PC-9 (cell line): ENCODE results near the gene KCNH3. TPM values are rescaled to one million over a fixed set of nuclear protein-coding genes. Genes with fewer than 3 reads are reported as not detected.

ENCODE experiments used
- BruUV-seq: library from RNA; stranded (reverse); fragments of 400-500 nt; replicated peaks from 2 replicates; lab custom pipeline; 2021; lab: Mats Ljungman, UMichigan
- CTCF ChIA-PET: fragments of 300-600 bp; sonication (Branson Sonifier 250); formaldehyde crosslinking; loops from one replicate; lab custom pipeline; 2022; ENCODE audit warnings: antibody characterized with exemption; lab: Charles Lee
- POLR2A ChIA-PET: fragments of 300-600 bp; sonication (Branson Sonifier 250); formaldehyde crosslinking; loops from one replicate; lab custom pipeline; 2022; ENCODE audit warnings: antibody characterized with exemption; ENCODE audit not compliant: unreplicated experiment; lab: Charles Lee
- DNase-seq, 2 experiments: peaks; one replicate each; pipeline versions ENCODE4 v3.0.0 to v3.0.0-alpha.2; 2015 to 2022; ENCODE audit warnings: mixed read lengths in 1 of 2
- H2AFZ ChIP-seq: fragments of 200-600 bp; sonication (generic); 2 replicates; pipeline ENCODE4 v1.8.1; 2017; ENCODE audit warnings: antibody characterized with exemption
- H3F3A ChIP-seq: fragments of 200-600 bp; sonication (generic); 2 replicates; pipeline ENCODE4 v1.8.1; 2017; ENCODE audit warnings: antibody characterized with exemption, mild to moderate bottlenecking, low read depth; ENCODE audit not compliant: insufficient read depth
- H3K27ac ChIP-seq: fragments of 200-600 bp; sonication (generic); 2 replicates; pipeline ENCODE4 v1.6.1; 2016; ENCODE audit warnings: mixed run types
- H3K27me3 ChIP-seq: fragments of 200-600 bp; sonication (generic); 2 replicates; pipeline ENCODE4 v1.6.1; 2016; ENCODE audit warnings: low read depth, mixed run types; ENCODE audit not compliant: insufficient read depth
- H3K36me3 ChIP-seq: fragments of 200-600 bp; sonication (generic); 2 replicates; pipeline ENCODE4 v1.6.1; 2016; ENCODE audit warnings: low read depth, mixed run types
- H3K4me1 ChIP-seq: fragments of 200-600 bp; sonication (generic); replicated peaks from 2 replicates; pipeline ENCODE4 v1.6.1; 2016; ENCODE audit warnings: mixed run types; ENCODE audit not compliant: insufficient read depth
- H3K4me2 ChIP-seq: fragments of 200-600 bp; sonication (generic); 2 replicates; pipeline ENCODE4 v1.6.1; 2017; ENCODE audit warnings: mixed run types
- H3K4me3 ChIP-seq: fragments of 200-600 bp; sonication (generic); 2 replicates; pipeline ENCODE4 v1.6.1; 2016; ENCODE audit warnings: mixed run types
- H3K79me2 ChIP-seq: fragments of 200-600 bp; sonication (generic); 2 replicates; pipeline ENCODE4 v1.6.1; 2017; ENCODE audit warnings: low read depth, mixed run types
- H3K9me2 ChIP-seq: fragments of 200-600 bp; sonication (generic); 2 replicates; pipeline ENCODE4 v1.8.1; 2017; ENCODE audit warnings: mild to moderate bottlenecking; ENCODE audit not compliant: insufficient read depth
- H3K9me3 ChIP-seq: fragments of 200-600 bp; sonication (generic); 2 replicates; pipeline ENCODE4 v1.8.1; 2016; ENCODE audit warnings: low read depth; ENCODE audit not compliant: insufficient read depth
- H4K20me1 ChIP-seq: fragments of 200-600 bp; sonication (generic); 2 replicates; pipeline ENCODE4 v1.8.1; 2017; ENCODE audit not compliant: insufficient read depth
- CTCF ChIP-seq: fragments of 200-600 bp; sonication (generic); conservative IDR thresholded peaks from 2 replicates; pipeline ENCODE4 v1.6.1; 2017; ENCODE audit warnings: mixed run types, antibody characterized with exemption, mild to moderate bottlenecking, moderate library complexity
- EZH2 ChIP-seq: fragments of 200-600 bp; sonication (generic); IDR thresholded peaks from 2 replicates; pipeline ENCODE4 v1.8.0; 2017; ENCODE audit warnings: antibody characterized with exemption, low read depth
- intact Hi-C: fragments of 100-400 bp; cut with micrococcal nuclease; formaldehyde crosslinking; loops from one replicate; pipeline ENCODE4 v1.10.0; 2022; ENCODE audit not compliant: unreplicated experiment
- total RNA-seq: library from RNA; stranded (reverse); gene quantifications from 2 replicates; pipeline ENCODE4 v1.2.3, GENCODE V29; 2021

Gene KCNH3
- total RNA-seq, 1 experiment from 2014 or later: not detected

GRCh38 chr12:49519574-49519936 is 19.3 kb upstream of the KCNH3 start:
- no peak overlapping the region for H2AFZ ChIP-seq
- no peaks in the 10 kb centered on the region for H4K20me1 ChIP-seq
- intact Hi-C loops: no loop called here
- BruUV-seq: no TSS peak
- peaks cover 11% of the 10 kb centered on the region for H3K4me1 ChIP-seq
- no peak overlapping the region for H3K4me3 ChIP-seq
- H3K27ac ChIP-seq: no peak overlapping the region
- DNase-seq: no peak
- H3K27me3 ChIP-seq: no peaks in the 10 kb centered on the region
- peaks cover 12% of the 10 kb centered on the region; the same call in 1 of the 2 replicates for H3F3A ChIP-seq
- ChIA-PET POLR2A (no interaction called here), CTCF (interaction anchor here (0.5 to 0.7 kb wide), 3 partner anchors 104 to 163 kb away, joined by 3 to 7 read pairs (median 4); partner anchors contain the start of gene PRPF40B)
- H3K4me2 ChIP-seq: no peak overlapping the region
- no peaks in the 10 kb centered on the region for H3K9me2 ChIP-seq
- no peaks in the 10 kb centered on the region for H3K9me3 ChIP-seq
- TF ChIP-seq CTCF (no peak), EZH2 (no peak)
- H3K79me2 ChIP-seq: no peaks in the 10 kb centered on the region
- H3K36me3 ChIP-seq: no peaks in the 10 kb centered on the region

- intact Hi-C loops: no loop called here
- no TSS peak for BruUV-seq
- peaks cover 7% of the 10 kb centered on the region; the same call in 1 of the 2 replicates for H3K36me3 ChIP-seq
Measured at GRCh38 chr12:49521389-49521788, 17.4 kb upstream of the KCNH3 start.

GRCh38 chr12:49524660-49525324 is 14.0 kb upstream of the KCNH3 start:
- intact Hi-C loops: no loop called here
- TF ChIP-seq CTCF (no peak), EZH2 (no peak)
- H3K4me2 ChIP-seq: no peak overlapping the region
- ChIA-PET CTCF (interaction anchor here (0.5 to 0.6 kb wide), 2 partner anchors 76 to 224 kb away, joined by 4 to 6 read pairs; no protein-coding TSS in a partner anchor), POLR2A (no interaction called here)
- H3K4me3 ChIP-seq: no peak overlapping the region
- H3K27ac ChIP-seq: no peak overlapping the region
- H2AFZ ChIP-seq: no peak overlapping the region
- peaks cover 4% of the 10 kb centered on the region; the same call in 1 of the 2 replicates for H3F3A ChIP-seq
- H3K79me2 ChIP-seq: no peaks in the 10 kb centered on the region
- no TSS peak for BruUV-seq
- no peaks in the 10 kb centered on the region for H3K9me2 ChIP-seq
- H4K20me1 ChIP-seq: no peaks in the 10 kb centered on the region
- no peaks in the 10 kb centered on the region for H3K9me3 ChIP-seq
- DNase-seq: no peak
- H3K4me1 ChIP-seq: no peaks in the 10 kb centered on the region
- no peaks in the 10 kb centered on the region for H3K27me3 ChIP-seq
- H3K36me3 ChIP-seq: peaks cover 7% of the 10 kb centered on the region; the same call in 1 of the 2 replicates

More at GRCh38 chr12:49521389-49521788, 17.4 kb upstream of the KCNH3 start:
- no peak overlapping the region for H3K4me3 ChIP-seq
- no peaks in the 10 kb centered on the region for H3K79me2 ChIP-seq
- POLR2A ChIA-PET: no interaction called here
- no peak overlapping the region for H3K4me2 ChIP-seq
- H3K9me2 ChIP-seq: no peaks in the 10 kb centered on the region
- no peaks in the 10 kb centered on the region for H3K9me3 ChIP-seq
- no peak for TF ChIP-seq EZH2
- no peak for TF ChIP-seq CTCF
- no peaks in the 10 kb centered on the region for H3K4me1 ChIP-seq
- H4K20me1 ChIP-seq: no peaks in the 10 kb centered on the region
- no peak for DNase-seq
- H3F3A ChIP-seq: no peaks in the 10 kb centered on the region
- no peaks in the 10 kb centered on the region for H3K27me3 ChIP-seq
- no peak overlapping the region for H2AFZ ChIP-seq
- CTCF ChIA-PET: no interaction called here
- no peak overlapping the region for H3K27ac ChIP-seq
